Gastroesophageal sphincter (tissue), 3 donors: Measurements from ENCODE around the gene MARCHF2.

Experiments used
- POLR2A ChIP-seq, 2 donors: fragments of 450-650 bp; IDR thresholded peaks; one replicate each; pipeline ENCODE4 v1.6.1; 2017; ENCODE audit warnings: antibody characterized with exemption in 2 of 2, mild to moderate bottlenecking in 2 of 2, moderate library complexity in 1 of 2
- POLR2AphosphoS5 ChIP-seq: sonication (generic); formaldehyde crosslinking; IDR thresholded peaks from one replicate; pipeline ENCODE4 v1.6.1; 2017; ENCODE audit warnings: antibody characterized with exemption
- TF ChIP-seq, protein P1 (sequence below), 4 experiments: fragments of 200-600 bp in 2 of 4; fragments of 450-650 bp in 2 of 4; sonication (generic) in 1 of 4; IDR thresholded peaks; one replicate each; pipeline ENCODE4 v1.5.1; 2017 to 2019; ENCODE audit warnings: antibody characterized with exemption in 4 of 4, mild to moderate bottlenecking in 2 of 4, moderate library complexity in 2 of 4

DNA sequence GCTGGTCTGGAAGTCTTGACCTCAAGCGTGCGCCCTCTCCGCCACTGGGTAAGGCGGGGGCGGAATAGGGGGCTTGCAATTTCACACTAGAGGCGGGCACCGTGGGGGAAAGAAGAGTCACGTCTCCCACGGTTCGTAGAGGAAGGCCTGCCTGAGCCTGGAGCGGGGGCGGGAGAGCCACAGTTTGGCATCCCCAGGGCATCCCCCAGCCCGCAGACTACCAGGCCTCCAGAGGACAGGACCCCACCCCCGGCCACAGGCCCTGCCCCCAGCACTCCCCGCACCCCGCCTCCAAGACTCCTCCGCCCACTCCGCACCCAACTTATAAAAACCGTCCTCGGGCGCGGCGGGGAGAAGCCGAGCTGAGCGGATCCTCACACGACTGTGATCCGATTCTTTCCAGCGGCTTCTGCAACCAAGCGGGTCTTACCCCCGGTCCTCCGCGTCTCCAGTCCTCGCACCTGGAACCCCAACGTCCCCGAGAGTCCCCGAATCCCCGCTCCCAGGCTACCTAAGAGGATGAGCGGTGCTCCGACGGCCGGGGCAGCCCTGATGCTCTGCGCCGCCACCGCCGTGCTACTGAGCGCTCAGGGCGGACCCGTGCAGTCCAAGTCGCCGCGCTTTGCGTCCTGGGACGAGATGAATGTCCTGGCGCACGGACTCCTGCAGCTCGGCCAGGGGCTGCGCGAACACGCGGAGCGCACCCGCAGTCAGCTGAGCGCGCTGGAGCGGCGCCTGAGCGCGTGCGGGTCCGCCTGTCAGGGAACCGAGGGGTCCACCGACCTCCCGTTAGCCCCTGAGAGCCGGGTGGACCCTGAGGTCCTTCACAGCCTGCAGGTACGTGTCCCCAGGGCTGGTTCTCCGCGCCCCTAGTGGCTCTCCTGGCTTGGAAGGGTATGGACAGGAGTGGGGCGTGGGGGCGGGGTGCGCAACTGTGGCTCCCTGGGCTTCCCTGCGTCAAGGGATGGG lies 49.0 kb upstream of the MARCHF2 start, which contains the start of gene ANGPTL4:
- TF ChIP-seq, protein P1, sequence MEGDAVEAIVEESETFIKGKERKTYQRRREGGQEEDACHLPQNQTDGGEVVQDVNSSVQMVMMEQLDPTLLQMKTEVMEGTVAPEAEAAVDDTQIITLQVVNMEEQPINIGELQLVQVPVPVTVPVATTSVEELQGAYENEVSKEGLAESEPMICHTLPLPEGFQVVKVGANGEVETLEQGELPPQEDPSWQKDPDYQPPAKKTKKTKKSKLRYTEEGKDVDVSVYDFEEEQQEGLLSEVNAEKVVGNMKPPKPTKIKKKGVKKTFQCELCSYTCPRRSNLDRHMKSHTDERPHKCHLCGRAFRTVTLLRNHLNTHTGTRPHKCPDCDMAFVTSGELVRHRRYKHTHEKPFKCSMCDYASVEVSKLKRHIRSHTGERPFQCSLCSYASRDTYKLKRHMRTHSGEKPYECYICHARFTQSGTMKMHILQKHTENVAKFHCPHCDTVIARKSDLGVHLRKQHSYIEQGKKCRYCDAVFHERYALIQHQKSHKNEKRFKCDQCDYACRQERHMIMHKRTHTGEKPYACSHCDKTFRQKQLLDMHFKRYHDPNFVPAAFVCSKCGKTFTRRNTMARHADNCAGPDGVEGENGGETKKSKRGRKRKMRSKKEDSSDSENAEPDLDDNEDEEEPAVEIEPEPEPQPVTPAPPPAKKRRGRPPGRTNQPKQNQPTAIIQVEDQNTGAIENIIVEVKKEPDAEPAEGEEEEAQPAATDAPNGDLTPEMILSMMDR (IDR thresholded peaks at IDR 0.05), result peak in 3 of 4 experiments; percentile 14 to 33 (median 27)
- TF ChIP-seq POLR2A (IDR thresholded peaks at IDR 0.05) (peak; percentile 27 to 49), POLR2AphosphoS5 (peak; percentile 43)
